GM12878 (cell line): ENCODE results near the gene CLDN15. TPM values are rescaled to one million over a fixed set of nuclear protein-coding genes. Genes with fewer than 3 reads are reported as not detected.
A peak's percentile ranks its signal among the peaks of the same experiment; 100 is the strongest.

Experiments
- ATF2 ChIP-seq: IDR thresholded peaks from 2 replicates; pipeline ENCODE4 v1.6.1; 2012; ENCODE audit warnings: low read length, inconsistent platforms
- CBFB ChIP-seq: IDR thresholded peaks from 2 replicates; pipeline ENCODE4 v1.6.1; 2016; ENCODE audit warnings: antibody characterized with exemption, low read depth
- FOXK2 ChIP-seq: fragments of 450-650 bp; IDR thresholded peaks from 2 replicates; pipeline ENCODE4 v1.6.1; 2017; ENCODE audit warnings: mild to moderate bottlenecking, moderate library complexity
- HDAC6 ChIP-seq: fragments of 200-600 bp; sonication (generic); IDR thresholded peaks from one replicate; pipeline ENCODE4 v1.8.0; 2017; ENCODE audit warnings: antibody characterized with exemption; ENCODE audit not compliant: unreplicated experiment
- IKZF2 ChIP-seq, 2 experiments: fragments of 450-650 bp; IDR thresholded peaks; 2 replicates each; pipeline ENCODE4 v1.6.1; 2017; ENCODE audit warnings: mild to moderate bottlenecking in 2 of 2, moderate library complexity in 2 of 2
- POLR2A ChIP-seq: IDR thresholded peaks from 2 replicates; pipeline ENCODE4 v1.6.1; 2011; ENCODE audit warnings: low read depth, mild to moderate bottlenecking, low read length
- RFX5 ChIP-seq: IDR thresholded peaks from 2 replicates; pipeline ENCODE4 v1.6.1; 2011; ENCODE audit warnings: low read depth, low read length, improper control_type of control experiment
- SMAD5 ChIP-seq: IDR thresholded peaks from 2 replicates; pipeline ENCODE4 v1.6.1; 2016; ENCODE audit warnings: antibody characterized with exemption, low read depth
- SMC3 ChIP-seq: IDR thresholded peaks from 2 replicates; pipeline ENCODE4 v1.6.1; 2011; ENCODE audit warnings: low read length, improper control_type of control experiment, borderline replicate concordance
- SUZ12 ChIP-seq: fragments of 200-600 bp; sonication (generic); IDR thresholded peaks from one replicate; pipeline ENCODE4 v1.6.1; 2018; ENCODE audit warnings: antibody characterized with exemption, mild to moderate bottlenecking; ENCODE audit not compliant: unreplicated experiment
- ZSCAN29 ChIP-seq: fragments of 450-650 bp; IDR thresholded peaks from 2 replicates; pipeline ENCODE4 v1.6.1; 2017; ENCODE audit warnings: mild to moderate bottlenecking, moderate library complexity
- ZZZ3 ChIP-seq: IDR thresholded peaks from 2 replicates; pipeline ENCODE4 v1.6.1; 2011; ENCODE audit warnings: low read depth; ENCODE audit not compliant: control insufficient read depth, insufficient read length
- polyA plus RNA-seq, 11 experiments: library from polyadenylated mRNA; depleted of rRNA in 4 of 11; unstranded in 6 of 11; stranded (reverse) in 5 of 11; fragments of >200 nt; fragmentation: Nextera tagmentation in 4 of 11; fragmentation: Illumina TruSeq in 1 of 11; extraction: Ambion mirVana in 4 of 11; extraction: Trizol in 1 of 11; gene quantifications; 1 replicate in 1 of 11; 2 replicates in 10 of 11; pipeline versions ENCODE4 v1.2.1 to v1.2.3, GENCODE V29; 2011 to 2016; ENCODE audit warnings: inconsistent platforms in 2 of 11, missing spikeins in 2 of 11, low read depth in 1 of 11
- total RNA-seq, 4 experiments: library from RNA; depleted of rRNA in 3 of 4; stranded (reverse); fragments of >200 nt in 3 of 4; fragmentation: Illumina TruSeq in 1 of 4; extraction: Trizol in 1 of 4; gene quantifications; 2 replicates each; pipeline versions ENCODE4 v1.2.1 to v1.2.3, GENCODE V29; 2013 to 2021
- TF ChIP-seq, protein P1 (sequence below): IDR thresholded peaks from 2 replicates; pipeline ENCODE4 v1.6.1; 2012; ENCODE audit warnings: low read depth, low read length, improper control_type of control experiment
- TF ChIP-seq, protein P2 (sequence below): fragments of 450-650 bp; IDR thresholded peaks from 2 replicates; pipeline ENCODE4 v1.6.1; 2017; ENCODE audit warnings: antibody characterized with exemption, mild to moderate bottlenecking, moderate library complexity

CLDN15 gene
- total and polyA plus RNA-seq, 10 of the 15 experiments (the other 5 are each of a cell fraction or from before 2014, with no cell fraction given): 0.47 to 15.0 (median 6.6) TPM

DNA sequence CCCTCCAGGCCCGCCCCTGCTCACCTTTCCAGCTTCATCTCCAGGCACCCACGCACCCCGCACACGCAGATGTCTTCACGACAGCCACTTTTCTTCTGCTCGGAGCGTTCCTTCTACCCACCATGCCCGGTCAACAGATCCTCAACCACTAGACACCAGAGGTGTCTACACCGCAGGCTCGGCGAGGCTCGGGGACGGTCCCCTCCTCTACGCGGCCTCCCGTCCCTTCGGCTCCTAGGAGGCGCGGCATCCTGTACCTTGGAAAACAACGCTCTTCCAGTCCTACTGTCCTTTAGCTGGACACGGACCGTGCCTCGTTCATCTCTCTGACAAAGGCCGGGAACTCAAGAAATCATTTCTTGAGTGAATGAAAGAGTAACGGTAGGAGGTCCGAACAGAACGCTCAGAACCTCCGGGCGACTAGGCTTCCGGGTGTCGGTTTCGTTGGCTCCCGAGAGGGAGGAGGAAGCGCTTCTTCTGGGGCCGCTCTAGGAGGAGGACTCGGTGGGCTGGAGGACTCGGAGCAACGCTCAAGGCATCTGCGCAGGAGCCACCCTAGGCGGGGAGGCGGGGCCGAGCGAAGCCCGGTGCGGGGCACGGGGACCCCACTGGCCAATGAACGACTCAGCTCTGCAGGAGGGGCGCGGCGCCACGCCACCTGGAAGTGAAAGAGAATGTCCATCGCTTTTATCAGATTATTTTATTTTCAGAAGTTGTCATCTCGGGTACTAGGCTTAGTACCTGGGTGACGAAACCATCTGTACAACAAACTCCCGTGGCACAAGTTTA lies 14.5 kb upstream of the CLDN15 start (continued):
- TF ChIP-seq RFX5: no peak
- TF ChIP-seq FOXK2: no peak
- no peak for TF ChIP-seq CBFB
- TF ChIP-seq IKZF2 (IDR thresholded peaks at IDR 0.05): peak; percentile 9 to 33; a peak in 3 of 4 replicates
- TF ChIP-seq, protein P1, sequence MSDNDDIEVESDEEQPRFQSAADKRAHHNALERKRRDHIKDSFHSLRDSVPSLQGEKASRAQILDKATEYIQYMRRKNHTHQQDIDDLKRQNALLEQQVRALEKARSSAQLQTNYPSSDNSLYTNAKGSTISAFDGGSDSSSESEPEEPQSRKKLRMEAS: no peak
- peak; percentile 86 for TF ChIP-seq POLR2A
- TF ChIP-seq ATF2: no peak
- TF ChIP-seq SMAD5: peak; percentile 78; the same call in 1 of the 2 replicates
- 0 out of 2 replicates have a peak, but pooled peaks have one; percentile 18 for TF ChIP-seq ZSCAN29
- TF ChIP-seq HDAC6: no peak
- TF ChIP-seq, protein P2, sequence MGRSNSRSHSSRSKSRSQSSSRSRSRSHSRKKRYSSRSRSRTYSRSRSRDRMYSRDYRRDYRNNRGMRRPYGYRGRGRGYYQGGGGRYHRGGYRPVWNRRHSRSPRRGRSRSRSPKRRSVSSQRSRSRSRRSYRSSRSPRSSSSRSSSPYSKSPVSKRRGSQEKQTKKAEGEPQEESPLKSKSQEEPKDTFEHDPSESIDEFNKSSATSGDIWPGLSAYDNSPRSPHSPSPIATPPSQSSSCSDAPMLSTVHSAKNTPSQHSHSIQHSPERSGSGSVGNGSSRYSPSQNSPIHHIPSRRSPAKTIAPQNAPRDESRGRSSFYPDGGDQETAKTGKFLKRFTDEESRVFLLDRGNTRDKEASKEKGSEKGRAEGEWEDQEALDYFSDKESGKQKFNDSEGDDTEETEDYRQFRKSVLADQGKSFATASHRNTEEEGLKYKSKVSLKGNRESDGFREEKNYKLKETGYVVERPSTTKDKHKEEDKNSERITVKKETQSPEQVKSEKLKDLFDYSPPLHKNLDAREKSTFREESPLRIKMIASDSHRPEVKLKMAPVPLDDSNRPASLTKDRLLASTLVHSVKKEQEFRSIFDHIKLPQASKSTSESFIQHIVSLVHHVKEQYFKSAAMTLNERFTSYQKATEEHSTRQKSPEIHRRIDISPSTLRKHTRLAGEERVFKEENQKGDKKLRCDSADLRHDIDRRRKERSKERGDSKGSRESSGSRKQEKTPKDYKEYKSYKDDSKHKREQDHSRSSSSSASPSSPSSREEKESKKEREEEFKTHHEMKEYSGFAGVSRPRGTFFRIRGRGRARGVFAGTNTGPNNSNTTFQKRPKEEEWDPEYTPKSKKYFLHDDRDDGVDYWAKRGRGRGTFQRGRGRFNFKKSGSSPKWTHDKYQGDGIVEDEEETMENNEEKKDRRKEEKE: no peak
- TF ChIP-seq SMC3: no peak
- no peak for TF ChIP-seq ZZZ3
- no peak for TF ChIP-seq SUZ12
